A673 (cell line): ENCODE data around the gene SH3BP2.

Experiments used
- EZH2 ChIP-seq: fragments of 200-600 bp; sonication (generic); IDR thresholded peaks from 2 replicates; pipeline ENCODE4 v1.6.1; 2017; ENCODE audit warnings: borderline replicate concordance, low read depth, mild to moderate bottlenecking, mixed read lengths, antibody characterized with exemption, low read length; ENCODE audit not compliant: poor library complexity, severe bottlenecking
- TF ChIP-seq, protein P1 (sequence below): fragments of 300-800, 200-600 bp; sonication (generic); conservative IDR thresholded peaks from 2 replicates; pipeline ENCODE4 v1.5.1; 2017; ENCODE audit warnings: low read depth, mild to moderate bottlenecking, antibody characterized with exemption, low read length, moderate library complexity, mixed read lengths

GRCh38 chr4:2743518-2744445 is 49.1 kb upstream of the SH3BP2 start:
- no peak for TF ChIP-seq EZH2
- TF ChIP-seq, protein P1, sequence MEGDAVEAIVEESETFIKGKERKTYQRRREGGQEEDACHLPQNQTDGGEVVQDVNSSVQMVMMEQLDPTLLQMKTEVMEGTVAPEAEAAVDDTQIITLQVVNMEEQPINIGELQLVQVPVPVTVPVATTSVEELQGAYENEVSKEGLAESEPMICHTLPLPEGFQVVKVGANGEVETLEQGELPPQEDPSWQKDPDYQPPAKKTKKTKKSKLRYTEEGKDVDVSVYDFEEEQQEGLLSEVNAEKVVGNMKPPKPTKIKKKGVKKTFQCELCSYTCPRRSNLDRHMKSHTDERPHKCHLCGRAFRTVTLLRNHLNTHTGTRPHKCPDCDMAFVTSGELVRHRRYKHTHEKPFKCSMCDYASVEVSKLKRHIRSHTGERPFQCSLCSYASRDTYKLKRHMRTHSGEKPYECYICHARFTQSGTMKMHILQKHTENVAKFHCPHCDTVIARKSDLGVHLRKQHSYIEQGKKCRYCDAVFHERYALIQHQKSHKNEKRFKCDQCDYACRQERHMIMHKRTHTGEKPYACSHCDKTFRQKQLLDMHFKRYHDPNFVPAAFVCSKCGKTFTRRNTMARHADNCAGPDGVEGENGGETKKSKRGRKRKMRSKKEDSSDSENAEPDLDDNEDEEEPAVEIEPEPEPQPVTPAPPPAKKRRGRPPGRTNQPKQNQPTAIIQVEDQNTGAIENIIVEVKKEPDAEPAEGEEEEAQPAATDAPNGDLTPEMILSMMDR: no peak
